NCI-H510A (cell line): ENCODE results near the gene TSPY10.
"Not testable (repeated sequence)": the region's sequence is repeated elsewhere in the genome, so short reads cannot be mapped to it uniquely, and the experiment has no call there.

Source experiments
- DNase-seq: peaks from one replicate; lab custom pipeline; 2025; lab: John Stamatoyannopoulos, UW

The TSPY10 gene, protein sequence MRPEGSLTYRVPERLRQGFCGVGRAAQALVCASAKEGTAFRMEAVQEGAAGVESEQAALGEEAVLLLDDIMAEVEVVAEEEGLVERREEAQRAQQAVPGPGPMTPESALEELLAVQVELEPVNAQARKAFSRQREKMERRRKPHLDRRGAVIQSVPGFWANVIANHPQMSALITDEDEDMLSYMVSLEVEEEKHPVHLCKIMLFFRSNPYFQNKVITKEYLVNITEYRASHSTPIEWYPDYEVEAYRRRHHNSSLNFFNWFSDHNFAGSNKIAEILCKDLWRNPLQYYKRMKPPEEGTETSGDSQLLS

DNA sequence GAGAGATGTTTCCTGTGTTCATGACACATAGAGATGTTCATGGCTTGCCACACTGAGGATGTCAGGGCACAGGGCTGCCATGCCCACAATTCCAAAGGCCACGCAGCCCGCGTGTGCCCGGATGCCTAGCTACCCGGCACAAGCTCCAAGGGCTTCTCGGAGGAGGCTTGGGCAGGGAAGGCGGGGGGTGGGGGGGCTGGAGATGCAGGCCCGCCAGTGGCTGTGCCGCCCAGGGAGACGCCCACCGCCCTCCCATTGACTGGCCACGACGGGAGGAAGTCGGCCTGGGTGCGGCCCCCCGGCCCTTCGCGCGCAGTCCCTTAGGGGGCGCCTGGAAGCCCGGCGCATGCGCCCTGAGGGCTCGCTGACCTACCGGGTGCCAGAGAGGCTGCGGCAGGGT, at the start of gene TSPY10:
TSS of gene TSPY10 (plus strand) at position 301 of the 400 bp plus-strand sequence. CDS start at position 347, 46 bp downstream.
- not testable (repeated sequence) for DNase-seq

DNA sequence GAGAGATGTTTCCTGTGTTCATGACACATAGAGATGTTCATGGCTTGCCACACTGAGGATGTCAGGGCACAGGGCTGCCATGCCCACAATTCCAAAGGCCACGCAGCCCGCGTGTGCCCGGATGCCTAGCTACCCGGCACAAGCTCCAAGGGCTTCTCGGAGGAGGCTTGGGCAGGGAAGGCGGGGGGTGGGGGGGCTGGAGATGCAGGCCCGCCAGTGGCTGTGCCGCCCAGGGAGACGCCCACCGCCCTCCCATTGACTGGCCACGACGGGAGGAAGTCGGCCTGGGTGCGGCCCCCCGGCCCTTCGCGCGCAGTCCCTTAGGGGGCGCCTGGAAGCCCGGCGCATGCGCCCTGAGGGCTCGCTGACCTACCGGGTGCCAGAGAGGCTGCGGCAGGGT, 40.7 kb upstream of the TSPY10 start, which contains the start of gene TSPY9:
TSS of gene TSPY9 (plus strand) at position 301 of the 400 bp plus-strand sequence. CDS start at position 347, 46 bp downstream.
- not testable (repeated sequence) for DNase-seq

DNA sequence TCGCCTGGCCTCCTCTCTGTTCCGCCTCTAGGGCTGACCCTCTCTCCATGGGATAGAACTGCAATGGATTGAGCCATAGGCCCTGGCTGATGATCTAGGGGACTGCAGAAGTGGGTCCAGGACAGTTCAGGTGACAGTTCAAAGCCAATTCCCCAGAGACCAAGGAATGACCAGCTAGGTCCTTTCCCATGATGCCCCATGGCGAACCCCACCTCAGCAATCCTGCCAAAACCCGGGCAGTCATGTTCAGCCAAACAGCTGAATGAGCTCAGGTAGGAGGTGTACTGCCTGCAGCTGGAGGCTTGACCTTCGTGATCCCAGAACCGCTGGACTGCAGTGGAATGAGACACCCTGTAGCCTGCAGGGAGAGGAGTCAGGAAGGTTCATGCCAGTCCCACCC, 23.3 kb upstream of the TSPY10 start:
- DNase-seq: not testable (repeated sequence)

DNA sequence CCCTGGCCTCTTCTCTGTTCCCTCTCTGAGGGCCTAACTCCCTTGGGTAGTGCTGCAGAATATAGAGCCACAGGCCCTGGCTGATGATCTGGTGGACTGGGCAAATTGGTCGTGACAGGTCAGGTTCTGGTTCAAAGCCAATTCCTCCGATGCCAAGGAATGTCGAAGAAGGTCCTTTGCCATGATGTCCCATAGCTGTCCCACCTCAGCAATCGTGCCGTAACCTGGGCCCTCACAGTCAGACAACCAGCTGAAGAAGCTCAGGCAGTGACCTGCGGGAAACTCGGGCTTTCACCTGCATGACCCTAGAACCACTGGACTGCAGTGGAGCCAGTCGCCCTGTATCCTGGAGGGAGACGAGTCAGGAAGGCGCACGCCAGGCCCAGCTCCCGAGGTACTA, 11.4 kb upstream of the TSPY10 start:
- DNase-seq: not testable (repeated sequence)
